ENCODE measurements around the gene NVL. TPM values are rescaled to one million over a fixed set of nuclear protein-coding genes. Genes with fewer than 3 reads are reported as not detected.
A peak's percentile ranks its signal among the peaks of the same experiment; 100 is the strongest.
"Not testable (repeated sequence)": the region's sequence is repeated elsewhere in the genome, so short reads cannot be mapped to it uniquely, and the experiment has no call there.

The NVL gene
- polyA plus RNA-seq (2014; cell fraction: cytosol; rRNA removed) = 42.3 and 55.6 TPM in 2 replicates
- polyA plus RNA-seq (2014; cell fraction: nucleus; rRNA removed) = 47.2 and 54.0 TPM in 2 replicates

DNA sequence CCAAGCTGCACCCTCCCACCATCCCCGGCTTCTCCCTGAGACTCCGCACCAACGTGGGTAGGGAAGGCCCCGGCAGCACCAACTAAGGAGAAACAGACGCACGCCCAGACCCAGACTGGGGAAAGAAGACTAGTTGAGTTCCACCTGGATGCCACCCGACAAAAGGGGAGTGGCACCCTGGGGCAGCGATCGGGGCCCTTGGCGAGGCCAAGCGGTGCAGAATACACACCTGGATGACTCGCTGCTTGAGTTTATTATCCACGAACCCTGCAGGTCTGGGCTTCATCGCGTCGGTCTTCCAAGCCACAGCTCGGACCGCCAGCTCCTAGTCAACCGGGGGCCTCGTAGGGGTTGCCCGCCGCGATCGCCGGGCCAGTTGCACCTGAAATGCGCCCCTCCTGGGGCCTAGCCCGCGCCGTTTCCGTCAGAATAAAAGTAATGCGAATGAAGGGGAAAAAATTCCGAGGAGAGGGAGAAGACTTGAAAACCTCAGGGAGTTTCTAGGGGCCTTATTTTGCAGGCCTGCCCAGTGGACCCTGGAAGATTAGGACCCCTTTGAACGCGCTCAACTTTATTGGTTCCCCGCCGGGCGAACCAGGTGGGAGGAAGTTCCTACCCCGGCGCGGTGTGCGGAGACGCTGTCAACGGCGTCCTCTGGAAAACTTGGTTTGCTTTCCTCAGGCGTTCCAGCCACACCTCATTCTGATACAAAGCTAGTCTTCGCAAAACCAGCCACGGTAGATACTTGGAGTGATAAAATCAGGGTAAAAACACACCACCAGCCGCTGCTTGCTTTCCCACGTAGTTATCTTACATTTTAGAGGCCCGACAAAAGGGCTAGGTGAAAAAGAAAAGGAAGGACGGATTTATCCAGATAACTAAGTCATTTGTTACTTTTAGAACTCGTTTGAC, at the start of gene NVL:
TSS of gene NVL (minus strand) at position 331 of the 912 bp plus-strand sequence. CDS start at position 286, 45 bp downstream.
- DNase-seq (ENCODE audit: low spot score) = peak; percentile 91

DNA sequence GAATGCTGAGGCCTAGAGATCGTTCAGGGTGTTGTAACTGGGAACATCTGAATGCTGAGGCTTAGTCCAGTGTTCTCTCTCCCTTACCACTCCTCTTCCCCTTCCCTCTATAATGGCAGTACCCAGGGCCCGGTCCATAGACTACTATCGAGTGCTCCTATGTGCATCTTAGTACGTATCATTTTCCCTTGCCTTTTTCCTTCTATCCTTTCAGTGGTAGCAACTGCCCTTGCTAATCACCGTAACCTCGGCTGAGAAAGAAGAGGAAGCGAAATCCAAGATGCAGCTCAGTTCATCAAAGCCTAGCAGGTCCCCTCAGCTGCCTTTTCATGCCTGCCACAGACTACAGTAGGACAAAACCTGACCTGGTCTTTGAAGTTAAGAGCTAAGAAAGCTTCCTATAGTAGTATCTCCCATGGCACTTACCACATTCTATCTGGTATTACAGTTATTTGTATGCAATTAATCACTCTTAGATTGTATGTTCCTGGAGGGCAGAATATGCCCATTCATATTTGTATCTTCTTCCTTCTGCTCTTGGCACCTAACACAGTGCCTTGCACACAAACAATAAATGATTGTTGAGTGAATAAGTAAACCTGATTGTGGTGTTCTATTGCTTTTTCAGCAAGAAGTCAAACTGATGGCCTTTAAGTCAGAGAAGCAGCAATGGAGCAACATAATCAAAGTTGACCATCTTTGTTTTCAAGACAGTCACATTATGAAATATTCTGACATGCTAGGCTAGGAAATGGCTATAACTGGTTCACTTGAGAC, 49.1 kb upstream of the NVL start:
- no peak for DNase-seq (ENCODE audit: low spot score)

DNA sequence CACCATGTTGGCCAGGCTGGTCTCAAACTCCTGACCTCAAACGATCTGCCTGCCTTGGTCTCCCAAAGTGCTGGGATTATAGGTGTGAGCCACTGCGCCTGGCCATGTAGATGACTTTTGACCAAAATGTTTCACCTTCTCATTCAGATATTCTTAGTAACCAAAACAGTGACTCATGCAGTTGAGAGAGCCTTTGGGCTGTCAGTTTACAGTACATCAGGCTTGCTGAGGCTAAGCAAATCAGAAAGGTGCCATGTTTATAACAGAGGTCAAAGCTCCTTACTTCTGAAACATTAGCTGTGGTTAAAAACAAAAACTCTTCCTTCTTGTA, 47.7 kb upstream of the NVL start:
- no peak for DNase-seq (ENCODE audit: low spot score)

DNA sequence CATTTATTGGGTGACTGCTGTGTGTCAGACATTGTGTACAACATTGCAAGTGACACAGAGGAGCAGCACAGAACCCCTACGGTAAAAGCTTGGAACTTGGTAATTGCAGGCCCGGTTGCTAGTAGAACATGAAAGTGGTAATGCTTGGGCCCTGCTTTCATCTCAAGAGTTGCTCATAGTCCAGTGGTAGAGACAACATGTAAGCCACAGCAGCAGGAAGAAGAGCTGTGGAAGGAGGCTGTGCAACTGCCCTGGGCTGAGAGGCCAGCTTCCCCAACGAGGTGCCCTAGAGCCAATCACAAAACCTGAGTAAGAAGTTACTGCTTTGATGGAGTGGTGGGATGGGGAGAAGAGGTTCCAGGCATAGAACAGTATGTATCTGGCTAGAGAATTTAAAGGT, 45.1 kb upstream of the NVL start:
- no peak for DNase-seq (ENCODE audit: low spot score)

DNA sequence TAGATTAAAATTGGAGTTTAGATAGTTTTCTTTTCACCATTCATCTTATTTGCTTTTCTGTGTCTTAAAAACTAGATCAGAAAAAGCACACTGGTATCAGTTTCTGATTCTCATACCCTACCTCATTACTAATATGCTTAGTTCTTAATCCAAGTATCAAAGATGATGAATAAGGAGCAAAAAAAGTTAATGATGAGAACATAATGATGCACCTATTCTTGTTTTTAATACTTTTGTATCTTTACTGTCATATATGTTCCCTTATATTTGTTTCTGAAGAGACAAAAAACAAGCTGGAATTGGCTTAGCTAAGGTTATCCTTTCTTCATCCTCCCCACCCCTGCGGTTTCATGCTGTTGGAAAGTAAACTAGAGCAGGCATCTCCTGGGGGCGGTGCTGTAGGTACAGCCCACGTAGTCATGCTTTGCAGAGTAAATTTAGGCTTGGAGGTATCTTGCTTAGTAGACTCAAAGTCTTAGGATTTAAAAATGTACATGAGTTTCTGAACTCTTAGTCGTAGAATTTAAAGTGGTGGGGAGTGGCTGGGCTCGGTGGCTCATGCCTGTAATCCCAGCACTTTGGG, 43.1 kb upstream of the NVL start:
- DNase-seq (ENCODE audit: low spot score) = no peak

DNA sequence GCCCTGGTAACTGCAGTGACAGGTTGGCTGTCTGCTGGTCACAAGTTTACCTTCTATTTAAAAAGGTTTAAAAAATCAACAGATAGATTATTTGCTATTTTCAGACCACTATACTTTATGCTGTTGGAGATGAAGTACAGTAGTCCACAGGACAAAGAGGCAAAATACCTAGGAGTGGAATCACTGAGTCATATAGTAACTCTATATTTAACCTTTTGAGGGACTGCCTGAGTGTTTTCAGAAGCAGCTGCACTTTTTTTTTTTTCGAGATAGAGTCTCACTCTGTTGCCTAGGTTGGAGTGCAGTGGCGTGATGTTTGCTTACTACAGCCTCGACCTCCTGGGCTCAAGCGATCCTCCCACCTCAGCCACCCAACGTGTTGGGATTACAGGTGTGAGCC, 38.4 kb upstream of the NVL start:
- no peak for DNase-seq (ENCODE audit: low spot score)

DNA sequence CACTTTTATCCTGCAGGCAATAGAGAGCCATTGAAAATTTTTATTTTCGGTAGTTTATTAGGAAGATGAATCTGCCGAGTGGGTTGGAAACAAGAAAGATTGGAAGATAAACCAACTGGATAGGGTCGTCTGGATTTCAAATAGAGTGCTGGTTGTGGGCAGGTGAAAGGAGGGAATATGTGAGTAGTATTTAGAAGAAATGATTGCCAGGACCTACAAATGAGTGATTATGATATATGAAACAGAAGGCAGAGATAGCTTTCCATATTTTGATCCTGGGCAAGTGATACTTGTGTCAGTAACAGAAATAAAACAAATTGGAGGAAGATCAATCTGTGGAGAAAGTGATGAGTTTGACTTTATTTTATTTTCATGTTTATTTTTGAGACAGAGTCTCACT, 29.2 kb upstream of the NVL start:
- DNase-seq (ENCODE audit: low spot score) = no peak

DNA sequence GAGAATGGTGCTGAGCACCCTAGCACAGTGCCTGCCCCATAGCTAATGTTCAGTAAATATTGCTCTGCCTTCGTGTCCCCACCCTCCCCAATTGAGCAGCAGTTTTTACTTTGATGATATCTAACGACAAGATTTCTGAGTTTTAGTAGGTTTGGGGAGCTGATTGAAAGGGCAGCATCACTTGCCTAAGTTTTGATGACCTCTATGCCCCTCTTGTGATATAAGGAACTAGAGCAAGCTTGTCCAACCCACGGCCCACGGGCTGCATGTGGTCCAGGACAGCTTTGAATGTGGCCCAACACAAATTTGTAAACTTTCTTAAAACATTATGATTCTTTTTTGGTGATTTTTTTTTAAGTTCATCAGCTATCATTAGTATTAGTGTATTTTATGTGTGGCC, 28.3 kb upstream of the NVL start:
- DNase-seq (ENCODE audit: low spot score) = no peak

DNA sequence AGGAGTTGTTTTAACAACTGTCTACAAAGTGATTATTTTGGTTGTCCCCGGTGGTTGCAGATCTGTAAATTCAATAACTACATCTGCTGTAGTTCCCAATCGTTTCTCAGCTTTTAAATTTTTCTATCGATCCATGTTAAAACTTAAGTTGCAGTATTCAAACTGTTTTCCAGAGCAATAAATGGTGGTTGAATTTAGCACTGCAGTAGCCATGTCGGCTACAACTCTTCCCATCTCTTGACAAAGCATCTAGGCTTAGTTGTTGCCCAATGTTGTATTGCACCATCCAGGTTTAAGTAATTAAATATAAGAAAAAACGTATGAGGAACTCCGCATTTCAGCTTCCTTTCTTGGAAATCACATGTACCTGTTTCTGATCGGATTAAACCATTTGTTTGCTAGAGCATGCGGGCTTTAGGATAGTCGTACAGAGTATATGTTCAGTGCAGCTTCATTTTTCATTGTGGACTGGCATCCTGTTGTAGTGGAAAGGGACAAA, 27.7 kb upstream of the NVL start:
- DNase-seq (ENCODE audit: low spot score) = no peak

DNA sequence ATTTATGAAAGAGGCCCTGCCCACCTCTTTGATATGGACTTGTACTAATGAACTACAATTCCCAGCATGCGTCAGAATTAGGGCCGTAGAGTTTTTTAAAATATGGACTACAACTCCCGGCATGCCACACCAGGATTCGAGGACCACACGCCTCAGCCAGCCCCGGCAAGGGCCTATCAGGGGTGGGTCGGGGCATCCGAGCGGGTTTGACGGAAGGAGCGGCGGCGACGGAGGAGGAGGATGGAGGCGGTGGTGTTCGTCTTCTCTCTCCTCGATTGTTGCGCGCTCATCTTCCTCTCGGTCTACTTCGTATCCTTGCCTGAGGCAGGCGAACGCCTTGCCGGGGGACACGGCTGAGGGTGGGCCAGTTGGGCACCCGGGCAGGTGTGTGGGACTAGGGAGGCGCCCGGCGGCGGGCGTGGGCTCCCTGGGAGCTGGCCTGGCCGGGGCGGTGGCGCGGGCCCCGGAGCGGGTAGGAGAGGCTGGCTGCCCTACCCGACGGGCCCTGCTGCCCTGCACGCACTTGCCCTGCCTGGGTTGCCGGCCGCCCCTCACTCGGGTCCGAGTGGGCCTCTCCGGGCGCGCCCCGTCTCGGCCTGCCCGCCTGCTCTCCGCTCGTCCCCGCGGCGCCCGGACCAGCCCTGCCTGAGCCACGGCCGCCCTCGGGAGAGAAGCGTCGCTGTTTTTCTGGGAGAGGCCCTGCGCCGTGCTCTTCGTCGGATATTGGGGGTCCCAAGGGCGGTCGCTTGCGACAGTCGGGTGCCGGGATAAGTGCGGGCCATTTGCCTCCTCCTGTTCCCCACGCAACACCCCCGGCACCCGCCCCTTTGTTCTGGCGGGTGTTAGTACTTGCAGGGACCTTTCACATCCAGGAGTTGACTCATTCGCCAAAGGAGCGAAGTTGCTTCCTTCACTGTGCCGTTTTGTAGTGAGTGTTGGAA, 27.0 kb upstream of the NVL start, which contains the start of gene CNIH4:
TSS of gene CNIH4 (plus strand) at position 195 of the 941 bp plus-strand sequence. CDS start at position 241, 46 bp downstream.
- peak; percentile 92 for DNase-seq (ENCODE audit: low spot score)

DNA sequence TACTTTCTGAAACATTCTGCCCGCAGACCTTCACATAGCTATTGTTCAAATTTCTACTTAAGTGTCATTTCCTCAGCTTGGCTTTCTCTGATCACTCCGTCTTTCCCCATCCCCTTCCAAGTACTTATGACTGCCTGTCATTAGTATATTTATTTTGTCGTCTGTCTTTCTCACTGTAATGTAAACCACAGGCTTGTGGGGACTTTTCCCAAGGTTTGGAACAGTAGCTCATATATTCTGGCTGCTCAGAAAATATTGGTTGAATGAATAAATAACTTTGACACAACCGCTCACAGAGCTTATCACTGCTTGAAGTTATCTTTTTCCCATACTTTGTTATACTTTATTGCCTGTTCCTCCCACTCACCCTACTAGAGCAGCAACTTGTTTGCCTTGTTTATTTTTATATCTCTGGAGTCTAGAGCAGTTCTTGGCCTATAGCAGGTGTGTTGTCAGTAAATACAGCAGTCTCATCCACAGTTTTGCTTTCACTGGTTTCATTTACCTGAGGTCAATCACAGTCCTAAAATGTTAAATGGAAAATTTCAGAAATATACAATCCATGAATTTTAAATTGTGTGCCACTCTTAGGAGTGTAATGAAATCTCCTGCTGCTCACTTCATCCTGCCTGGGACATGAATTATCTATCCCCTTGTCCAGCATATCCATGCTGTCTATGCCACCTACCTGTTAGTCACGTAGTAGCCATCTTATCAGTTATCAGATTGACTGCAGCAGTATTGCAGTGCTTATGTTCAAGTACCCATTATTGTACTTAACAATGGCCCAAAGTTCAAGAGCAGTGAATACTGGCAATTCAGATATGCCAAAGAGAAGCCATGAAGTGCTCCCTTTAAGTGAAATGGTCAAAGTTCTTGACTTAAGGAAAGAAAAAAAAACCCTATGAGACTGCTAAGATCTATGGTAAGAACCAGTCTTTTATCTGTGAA, 24.3 kb upstream of the NVL start:
- DNase-seq (ENCODE audit: low spot score) = no peak

DNA sequence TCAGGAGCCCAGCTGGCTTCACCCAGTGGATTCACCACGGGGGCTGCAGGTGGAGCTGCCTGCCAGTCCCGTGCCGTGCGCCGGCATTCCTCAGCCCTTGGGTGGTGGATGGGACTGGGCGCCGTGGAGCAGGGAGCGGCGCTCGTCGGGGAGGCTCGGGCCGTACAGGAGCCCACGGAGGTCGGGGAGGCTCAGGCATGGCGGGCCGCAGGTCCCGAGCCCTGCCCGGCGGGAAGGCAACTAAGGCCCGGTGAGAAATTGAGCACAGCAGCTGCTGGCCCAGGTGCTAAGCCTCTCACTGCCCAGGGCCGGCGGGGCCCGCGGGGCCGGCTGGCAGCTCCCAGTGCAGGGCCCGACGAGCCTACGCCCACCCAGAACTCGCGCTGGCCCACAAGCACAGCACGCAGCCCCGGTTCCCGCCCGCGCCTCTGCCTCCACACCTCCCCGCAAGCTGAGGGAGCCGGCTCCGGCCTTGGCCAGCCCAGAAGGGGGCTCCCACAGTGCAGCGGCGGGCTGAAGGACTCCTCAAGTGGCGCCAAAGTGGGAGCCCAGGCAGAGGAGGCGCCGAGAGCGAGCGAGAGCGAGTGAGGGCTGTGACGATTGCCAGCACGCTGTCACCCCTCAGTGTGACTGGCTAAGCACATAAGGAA, 22.6 kb upstream of the NVL start:
- DNase-seq (ENCODE audit: low spot score) = not testable (repeated sequence)

DNA sequence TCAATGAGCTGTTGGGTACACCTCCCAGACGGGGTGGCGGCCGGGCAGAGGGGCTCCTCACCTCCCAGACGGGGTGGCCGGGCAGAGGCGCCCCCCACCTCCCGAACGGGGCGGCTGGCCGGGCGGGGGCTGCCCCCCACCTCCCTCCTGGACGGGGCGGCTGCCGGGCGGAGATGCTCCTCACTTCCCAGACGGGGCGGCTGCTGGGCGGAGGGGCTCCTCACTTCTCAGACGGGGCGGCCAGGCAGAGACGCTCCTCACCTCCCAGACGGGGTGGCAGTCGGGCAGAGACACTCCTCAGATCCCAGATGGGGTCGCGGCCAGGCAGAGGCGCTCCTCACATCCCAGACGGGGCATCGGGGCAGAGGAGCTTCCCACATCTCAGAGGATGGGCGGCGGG, 19.7 kb upstream of the NVL start:
- DNase-seq (ENCODE audit: low spot score) = not testable (repeated sequence)

DNA sequence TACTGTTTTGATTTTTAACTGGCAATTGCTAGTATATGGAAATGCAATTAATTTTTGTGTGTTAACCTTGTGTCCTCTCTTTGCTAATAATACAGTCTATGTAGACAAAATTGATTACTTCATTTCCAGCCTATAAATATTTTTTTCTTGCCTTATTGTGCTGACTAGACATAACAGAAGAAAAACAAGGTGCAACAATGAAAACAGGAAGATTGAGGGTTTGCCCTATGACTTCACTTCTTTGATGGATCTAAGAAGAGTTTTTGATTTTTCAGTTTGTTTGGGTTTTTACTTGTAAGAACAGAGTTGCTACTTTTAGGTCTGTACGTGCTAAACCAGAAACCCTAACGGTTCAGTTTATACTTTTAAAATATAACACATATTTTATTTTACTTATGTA, 18.2 kb upstream of the NVL start:
- no peak for DNase-seq (ENCODE audit: low spot score)

DNA sequence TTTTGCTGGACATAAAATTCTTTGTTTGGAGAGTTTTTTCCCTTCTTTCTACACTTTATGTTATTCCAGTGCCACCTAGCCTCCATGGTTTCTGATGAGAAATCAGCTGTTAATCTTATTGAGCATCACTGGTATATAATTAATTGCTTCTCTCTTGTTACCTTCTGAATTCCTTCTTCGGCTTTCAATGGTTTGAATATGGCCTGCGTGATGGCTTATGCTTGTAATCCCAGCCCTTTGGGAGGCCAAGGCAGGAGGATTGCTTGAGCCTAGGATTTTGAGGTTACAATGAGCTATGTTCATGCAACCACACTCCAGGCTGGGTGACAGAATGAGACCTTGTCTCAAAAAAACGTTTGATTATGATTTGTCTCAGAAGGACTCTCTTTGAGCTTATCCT, 13.7 kb upstream of the NVL start:
- no peak for DNase-seq (ENCODE audit: low spot score)

DNA sequence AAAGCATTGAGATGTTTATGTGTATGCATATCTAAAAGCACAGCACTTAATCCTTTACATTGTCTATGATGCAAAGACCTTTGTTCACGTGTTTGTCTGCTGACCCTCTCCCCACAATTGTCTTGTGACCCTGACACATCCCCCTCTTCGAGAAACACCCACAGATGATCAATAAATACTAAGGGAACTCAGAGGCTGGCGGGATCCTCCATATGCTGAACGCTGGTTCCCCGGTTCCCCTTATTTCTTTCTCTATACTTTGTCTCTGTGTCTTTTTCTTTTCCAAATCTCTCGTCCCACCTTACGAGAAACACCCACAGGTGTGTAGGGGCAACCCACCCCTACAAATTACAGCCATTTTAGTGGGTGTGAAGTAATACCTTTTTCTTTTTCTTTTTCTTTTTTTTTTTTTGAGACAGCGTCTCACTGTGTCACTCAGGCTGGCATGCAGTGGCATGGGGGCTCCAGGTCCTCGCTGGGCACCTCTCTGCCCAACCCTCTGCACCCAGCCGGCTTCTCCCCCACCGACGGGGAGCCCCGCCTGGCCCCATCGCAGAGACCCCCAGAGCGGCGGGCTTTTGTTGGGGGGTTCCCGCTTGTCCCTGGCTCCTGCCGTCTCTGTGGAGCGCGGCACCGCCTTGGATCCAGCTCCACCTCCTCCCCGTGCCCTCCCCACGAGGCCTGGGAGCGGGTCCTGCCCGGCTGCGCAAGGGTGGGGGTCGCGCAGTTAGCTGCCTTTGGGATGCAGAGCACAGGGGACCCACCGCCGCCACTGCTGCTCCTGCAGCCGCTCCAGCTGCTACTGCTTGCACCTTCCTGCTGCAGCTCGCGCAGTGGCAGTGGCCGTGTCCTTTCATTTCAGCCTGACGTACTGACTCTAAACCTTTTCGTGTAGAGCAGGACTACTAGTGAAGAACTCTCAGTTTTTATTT, 10.7 kb upstream of the NVL start:
- peak; percentile 18 for DNase-seq (ENCODE audit: low spot score)

DNA sequence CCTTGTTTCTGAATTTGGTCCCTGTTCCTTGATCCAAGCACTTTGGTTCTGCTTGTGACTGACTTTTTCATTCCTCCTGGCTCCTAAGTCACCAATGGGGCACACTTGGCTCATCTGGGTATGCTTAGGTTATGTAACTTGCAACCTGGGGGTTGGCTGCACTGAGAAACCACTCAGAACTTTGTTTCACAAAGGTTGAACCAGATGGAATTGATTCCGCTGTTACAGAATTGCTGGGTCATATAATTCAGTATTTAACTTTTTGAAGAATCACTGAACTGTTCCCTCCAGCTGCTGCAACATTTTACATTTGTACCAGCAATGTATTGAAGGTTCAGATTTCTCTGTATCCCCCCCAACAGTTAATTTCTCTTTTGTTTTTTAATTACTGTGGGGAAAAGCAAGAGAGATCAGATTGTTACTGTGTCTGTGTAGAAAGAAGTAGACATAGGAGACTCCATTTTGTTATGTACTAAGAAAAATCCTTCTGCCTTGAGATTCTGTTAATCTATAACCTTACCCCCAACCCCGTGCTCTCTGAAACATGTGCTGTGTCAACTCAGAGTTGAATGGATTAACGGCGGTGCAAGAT, 9.6 kb upstream of the NVL start:
- no peak for DNase-seq (ENCODE audit: low spot score)
